Smooth muscle cell (in vitro differentiated cells): ENCODE measurements around the gene MALL. TPM values are rescaled to one million over a fixed set of nuclear protein-coding genes. Genes with fewer than 3 reads are reported as not detected.
"Not testable (repeated sequence)": the region's sequence is repeated elsewhere in the genome, so short reads cannot be mapped to it uniquely, and the experiment has no call there.

Experiments
- DNase-seq: peaks from one replicate; lab custom pipeline; 2025; ENCODE audit not compliant: unreplicated experiment; lab: John Stamatoyannopoulos, UW
- H2AFZ ChIP-seq: fragments of 200-600 bp; sonication (generic); 2 replicates; pipeline ENCODE4 v1.6.0; 2016; ENCODE audit warnings: antibody characterized with exemption, low read depth, mild to moderate bottlenecking
- H3F3A ChIP-seq: fragments of 200-600 bp; sonication (generic); 2 replicates; pipeline ENCODE4 v1.6.0; 2017; ENCODE audit warnings: antibody characterized with exemption, low read depth
- H3K27ac ChIP-seq: fragments of 200-600 bp; sonication (generic); 2 replicates; pipeline ENCODE4 v1.5.1; 2016; ENCODE audit warnings: low read depth, mild to moderate bottlenecking
- H3K27me3 ChIP-seq: fragments of 200-600 bp; sonication (generic); 2 replicates; pipeline ENCODE4 v1.6.1; 2016; ENCODE audit warnings: low read depth, mild to moderate bottlenecking
- H3K36me3 ChIP-seq: fragments of 200-600 bp; sonication (generic); 2 replicates; pipeline ENCODE4 v1.5.1; 2016; ENCODE audit warnings: low read depth
- H3K4me1 ChIP-seq: fragments of 200-600 bp; sonication (generic); 2 replicates; pipeline ENCODE4 v1.5.1; 2016; ENCODE audit warnings: low read depth
- H3K4me2 ChIP-seq: fragments of 200-600 bp; sonication (generic); 2 replicates; pipeline ENCODE4 v1.6.0; 2016; ENCODE audit warnings: mild to moderate bottlenecking
- H3K4me3 ChIP-seq: fragments of 200-600 bp; sonication (generic); 2 replicates; pipeline ENCODE4 v1.5.1; 2016; ENCODE audit warnings: mild to moderate bottlenecking
- H3K79me2 ChIP-seq: fragments of 200-600 bp; sonication (generic); 2 replicates; pipeline ENCODE4 v1.6.0; 2016; ENCODE audit warnings: low read depth, mild to moderate bottlenecking
- H3K9ac ChIP-seq: fragments of 200-600 bp; sonication (generic); 2 replicates; pipeline ENCODE4 v1.6.0; 2016; ENCODE audit warnings: low read depth
- H3K9me3 ChIP-seq: fragments of 200-600 bp; sonication (generic); replicated peaks from 2 replicates; pipeline ENCODE4 v1.5.1; 2016; ENCODE audit warnings: low read depth
- H4K20me1 ChIP-seq: fragments of 200-600 bp; sonication (generic); 2 replicates; pipeline ENCODE4 v1.6.0; 2016; ENCODE audit warnings: low read depth
- CTCF ChIP-seq: fragments of 200-600 bp; sonication (generic); IDR thresholded peaks from 2 replicates; pipeline ENCODE4 v1.5.1; 2017; ENCODE audit warnings: borderline replicate concordance, mild to moderate bottlenecking, antibody characterized with exemption; ENCODE audit not compliant: insufficient read depth, poor library complexity, severe bottlenecking
- WGBS: methylation state at CpG from one replicate; pipeline ENCODE4 v1.1.7; 2016; ENCODE audit warnings: low lambda C conversion rate; 5-methylcytosine and 5-hydroxymethylcytosine counted together
- polyA plus RNA-seq: library from polyadenylated mRNA; unstranded; fragments of >200 nt; fragmentation: Nextera tagmentation; extraction: Ambion mirVana; gene quantifications from 2 replicates; pipeline ENCODE4 v1.2.1, GENCODE V29; 2016
- total RNA-seq: library from RNA; depleted of rRNA; stranded (reverse); fragments of >200 nt; gene quantifications from 2 replicates; pipeline ENCODE4 v1.2.3, GENCODE V29; 2014

The MALL gene
- total and polyA plus RNA-seq, 2 experiments from 2014 or later, result 3.4 to 4.4 TPM

GRCh38 chr2:110116033-110116710 is 550 bp upstream of the MALL start:
- WGBS, result 32% methylated on average over 8 of the region's 8 CpGs
- H3K9me3 ChIP-seq, result no peaks in the 10 kb centered on the region
- H3K9ac ChIP-seq, result no peak overlapping the region
- H3K4me3 ChIP-seq, result peak overlapping the region; percentile 51
- H2AFZ ChIP-seq, result no peak overlapping the region
- peaks cover 6% of the 10 kb centered on the region for H3K4me1 ChIP-seq
- peaks cover 76% of the 10 kb centered on the region for H3K27me3 ChIP-seq
- no peaks in the 10 kb centered on the region for H4K20me1 ChIP-seq
- H3K4me2 ChIP-seq, result peak overlapping the region; percentile 84
- no peaks in the 10 kb centered on the region for H3K79me2 ChIP-seq
- H3F3A ChIP-seq, result no peaks in the 10 kb centered on the region
- no peak for DNase-seq
- peak; percentile 25 for TF ChIP-seq CTCF
- H3K27ac ChIP-seq, result no peak overlapping the region
- no peaks in the 10 kb centered on the region for H3K36me3 ChIP-seq

DNA sequence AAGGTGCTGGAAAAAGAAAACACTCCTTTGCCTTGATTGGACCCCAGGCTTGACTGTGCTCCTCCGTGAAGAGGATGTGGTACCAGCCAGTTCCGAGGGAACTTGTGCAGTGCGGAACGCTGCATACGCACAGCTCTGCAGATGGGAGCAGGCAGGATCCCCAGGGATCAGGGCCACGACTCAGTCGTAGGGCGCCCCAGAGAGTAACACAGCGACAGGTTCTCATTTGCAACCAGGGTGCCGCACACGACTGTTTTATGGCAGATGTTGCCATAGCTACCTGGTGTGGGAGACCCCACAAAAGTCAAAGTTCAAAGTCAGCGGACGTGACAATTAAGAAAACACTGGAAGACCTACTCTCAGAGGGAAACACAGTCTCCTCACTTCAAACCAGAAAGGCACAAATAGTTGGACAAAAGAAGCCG is 779 bp downstream of the MALL start:
- H3K4me2 ChIP-seq, result peak overlapping the region; percentile 84
- H3K9me3 ChIP-seq, result no peaks in the 10 kb centered on the region
- no peak overlapping the region for H2AFZ ChIP-seq
- 80% methylated on average over 14 of the region's 14 CpGs for WGBS
- H3K27me3 ChIP-seq, result peaks cover 67% of the 10 kb centered on the region
- no peaks in the 10 kb centered on the region for H4K20me1 ChIP-seq
- no peak for TF ChIP-seq CTCF
- peaks cover 6% of the 10 kb centered on the region for H3K4me1 ChIP-seq
- no peaks in the 10 kb centered on the region for H3K36me3 ChIP-seq
- H3K79me2 ChIP-seq, result no peaks in the 10 kb centered on the region
- DNase-seq, result no peak
- peak overlapping the region; percentile 51 for H3K4me3 ChIP-seq
- H3K9ac ChIP-seq, result no peak overlapping the region
- H3F3A ChIP-seq, result no peaks in the 10 kb centered on the region
- no peak overlapping the region for H3K27ac ChIP-seq

DNA sequence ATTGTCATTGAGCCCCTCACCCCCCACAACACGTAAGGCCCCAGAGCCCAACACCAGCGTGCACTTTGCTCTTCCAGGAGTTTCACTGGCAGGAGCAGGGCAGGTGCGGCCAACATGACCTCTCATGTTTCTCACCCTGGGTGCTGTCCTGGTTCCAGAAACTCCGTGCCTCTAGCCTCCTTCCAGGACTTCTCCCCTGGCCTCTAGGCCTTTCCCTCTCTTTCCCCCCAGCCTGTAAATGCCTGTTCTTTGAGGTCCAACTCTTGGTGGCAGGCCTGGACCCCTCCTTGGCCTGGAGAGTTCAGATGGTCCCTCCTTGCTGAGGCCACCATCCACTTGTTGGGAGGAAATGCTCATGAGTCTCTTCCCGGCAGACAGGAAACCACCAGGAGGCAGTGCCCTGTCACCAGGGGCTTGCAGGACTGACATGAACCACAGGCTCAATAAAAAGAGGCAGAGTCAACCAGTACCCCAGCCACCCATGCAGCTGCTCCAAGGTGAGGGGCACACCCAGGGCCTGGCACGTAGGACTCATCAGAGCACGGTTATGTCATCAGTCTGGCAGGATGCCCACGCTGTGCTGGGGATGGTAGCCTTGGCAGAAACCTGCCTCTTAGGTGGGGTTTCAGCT is 1.5 kb downstream of the MALL start:
- Histone ChIP-seq H3K9ac (no peak overlapping the region), H3K9me3 (no peaks in the 10 kb centered on the region), H3F3A (no peaks in the 10 kb centered on the region), H4K20me1 (no peaks in the 10 kb centered on the region), H3K27me3 (peaks cover 59% of the 10 kb centered on the region), H2AFZ (no peak overlapping the region), H3K4me3 (no peak overlapping the region), H3K4me1 (peaks cover 6% of the 10 kb centered on the region), H3K79me2 (no peaks in the 10 kb centered on the region), H3K4me2 (no peak overlapping the region), H3K36me3 (no peaks in the 10 kb centered on the region), H3K27ac (no peak overlapping the region)
- TF ChIP-seq CTCF, result no peak
- 85% methylated on average over 8 of the region's 8 CpGs for WGBS
- no peak for DNase-seq

GRCh38 chr2:110108291-110108690 is 7.3 kb downstream of the MALL start:
- WGBS, result 92% methylated on average over 2 of the region's 2 CpGs
- not testable (repeated sequence) for H2AFZ ChIP-seq, H3K9me3 ChIP-seq, H3K4me2 ChIP-seq, H3F3A ChIP-seq, H3K27ac ChIP-seq, H4K20me1 ChIP-seq, DNase-seq, H3K4me1 ChIP-seq, H3K36me3 ChIP-seq, H3K9ac ChIP-seq, H3K4me3 ChIP-seq, H3K79me2 ChIP-seq, H3K27me3 ChIP-seq
